HEK293 (cell line): ENCODE measurements around the gene MAP6.

Experiments used
- CTCF ChIP-seq: fragments of 450-650 bp; formaldehyde crosslinking; IDR thresholded peaks from 2 replicates; pipeline ENCODE4 v1.5.1; 2016; ENCODE audit warnings: missing biosample characterization, missing genetic modification characterization
- OVOL3 ChIP-seq: fragments of 450-650 bp; formaldehyde crosslinking; IDR thresholded peaks from 2 replicates; pipeline ENCODE4 v1.5.1; 2016; ENCODE audit warnings: missing biosample characterization, missing genetic modification characterization
- REST ChIP-seq: fragments of 450-650 bp; formaldehyde crosslinking; IDR thresholded peaks from 2 replicates; pipeline ENCODE4 v1.5.1; 2016; ENCODE audit warnings: missing biosample characterization, missing genetic modification characterization
- ZBTB26 ChIP-seq: fragments of 450-650 bp; formaldehyde crosslinking; optimal IDR thresholded peaks from 2 replicates; pipeline ENCODE3; 2016; ENCODE audit warnings: missing biosample characterization, mild to moderate bottlenecking, missing genetic modification characterization
- ZNF174 ChIP-seq: fragments of 450-650 bp; formaldehyde crosslinking; IDR thresholded peaks from 2 replicates; pipeline ENCODE4 v1.5.0; 2017; ENCODE audit warnings: missing biosample characterization, mild to moderate bottlenecking, missing genetic modification characterization
- ZNF2 ChIP-seq: fragments of 450-650 bp; formaldehyde crosslinking; IDR thresholded peaks from 2 replicates; pipeline ENCODE4 v1.5.1; 2016; ENCODE audit warnings: missing biosample characterization, missing genetic modification characterization
- ZNF239 ChIP-seq: fragments of 450-650 bp; formaldehyde crosslinking; IDR thresholded peaks from 2 replicates; pipeline ENCODE4 v1.5.1; 2016; ENCODE audit warnings: missing biosample characterization, missing genetic modification characterization
- ZNF24 ChIP-seq: fragments of 450-650 bp; formaldehyde crosslinking; IDR thresholded peaks from 2 replicates; pipeline ENCODE4 v1.5.1; 2016; ENCODE audit warnings: missing biosample characterization, missing genetic modification characterization
- ZNF324 ChIP-seq: fragments of 450-650 bp; formaldehyde crosslinking; IDR thresholded peaks from 2 replicates; pipeline ENCODE4 v1.5.1; 2016; ENCODE audit warnings: missing biosample characterization, missing genetic modification characterization
- ZNF768 ChIP-seq: fragments of 450-650 bp; formaldehyde crosslinking; IDR thresholded peaks from 2 replicates; pipeline ENCODE4 v1.5.1; 2018; ENCODE audit warnings: missing biosample characterization, mild to moderate bottlenecking, missing genetic modification characterization

- TF ChIP-seq ZBTB26 (tag by site-specific recombination) (no peak), REST (no peak), ZNF24 (no peak), CTCF (tag by site-specific recombination) (no peak), ZNF174 (tag by site-specific recombination) (no peak), OVOL3 (tag by site-specific recombination) (no peak), ZNF239 (tag by site-specific recombination) (no peak), ZNF768 (tag by site-specific recombination) (no peak), ZNF2 (tag by site-specific recombination) (no peak), ZNF324 (tag by site-specific recombination) (no peak)
Measured at GRCh38 chr11:75547177-75547576, 121.7 kb downstream of the MAP6 start.
